GM15510 (cell line): ENCODE measurements around the gene GPC5.

Experiments
- POLR2A ChIP-seq: IDR thresholded peaks from 3 replicates; pipeline ENCODE4 v1.6.1; 2011; ENCODE audit warnings: borderline replicate concordance; ENCODE audit not compliant: insufficient read length; ENCODE audit errors: extremely low read depth

The GPC5 gene

DNA sequence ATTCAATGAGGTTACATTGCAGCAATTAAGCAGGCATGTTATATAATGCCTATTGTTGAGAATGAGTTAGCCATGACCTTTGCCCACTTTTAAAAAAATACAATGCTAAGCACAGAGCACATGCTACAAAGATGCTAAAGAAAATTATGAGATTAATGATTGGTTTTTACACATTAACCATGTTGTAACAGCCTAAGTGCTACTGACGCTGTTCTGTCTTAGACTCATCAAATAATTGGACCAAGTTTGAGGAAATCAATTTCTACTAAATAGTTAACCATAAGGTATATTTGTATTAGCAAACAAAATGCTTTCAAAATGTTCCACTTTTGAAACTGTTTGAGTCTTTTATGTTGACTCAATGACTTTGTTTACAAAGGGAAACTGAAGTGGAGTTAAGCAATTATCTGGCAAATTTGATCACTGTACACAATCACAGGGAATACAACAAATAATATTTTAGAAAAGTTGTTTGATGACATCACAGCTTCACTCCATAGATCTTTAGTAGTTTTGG lies 36.6 kb upstream of the GPC5 start:
- TF ChIP-seq POLR2A, result no peak

DNA sequence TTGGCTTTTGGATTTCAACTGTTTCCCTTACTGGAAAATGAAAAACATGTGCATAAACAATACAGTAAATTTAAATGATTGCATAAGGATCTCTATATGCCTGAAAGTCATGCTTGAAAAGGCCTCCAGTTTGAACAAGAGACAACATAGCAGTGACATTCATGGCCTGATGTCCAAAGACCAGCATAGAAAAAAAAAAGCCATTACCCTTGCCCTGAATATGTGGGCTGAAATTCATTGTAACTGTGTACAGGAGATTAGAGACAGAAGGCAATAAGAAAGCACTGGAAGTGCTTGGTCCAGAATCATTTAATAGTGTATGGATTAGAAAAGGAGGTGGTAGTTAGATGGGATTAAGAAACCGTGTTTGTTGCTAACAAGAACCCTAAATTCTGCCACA lies 35.5 kb upstream of the GPC5 start:
- no peak for TF ChIP-seq POLR2A

DNA sequence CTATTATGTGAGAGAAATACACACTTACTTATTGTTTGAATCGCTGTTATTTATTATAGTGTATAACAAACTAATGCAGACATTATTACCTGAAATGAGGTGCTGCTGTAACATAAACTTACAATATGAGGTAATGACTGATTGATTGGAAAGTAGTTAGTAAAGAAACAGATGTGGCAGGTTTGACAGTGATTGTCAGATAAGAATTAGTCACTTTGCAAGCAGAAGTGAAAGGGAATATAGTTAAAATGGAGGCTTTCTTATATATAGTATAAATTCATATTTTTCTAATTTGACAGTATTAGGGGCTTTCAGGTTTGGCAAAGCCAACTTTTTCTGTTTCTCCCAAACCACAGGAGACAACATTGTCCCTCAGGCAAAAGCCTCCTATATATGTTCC lies 30.3 kb upstream of the GPC5 start:
- TF ChIP-seq POLR2A, result no peak

DNA sequence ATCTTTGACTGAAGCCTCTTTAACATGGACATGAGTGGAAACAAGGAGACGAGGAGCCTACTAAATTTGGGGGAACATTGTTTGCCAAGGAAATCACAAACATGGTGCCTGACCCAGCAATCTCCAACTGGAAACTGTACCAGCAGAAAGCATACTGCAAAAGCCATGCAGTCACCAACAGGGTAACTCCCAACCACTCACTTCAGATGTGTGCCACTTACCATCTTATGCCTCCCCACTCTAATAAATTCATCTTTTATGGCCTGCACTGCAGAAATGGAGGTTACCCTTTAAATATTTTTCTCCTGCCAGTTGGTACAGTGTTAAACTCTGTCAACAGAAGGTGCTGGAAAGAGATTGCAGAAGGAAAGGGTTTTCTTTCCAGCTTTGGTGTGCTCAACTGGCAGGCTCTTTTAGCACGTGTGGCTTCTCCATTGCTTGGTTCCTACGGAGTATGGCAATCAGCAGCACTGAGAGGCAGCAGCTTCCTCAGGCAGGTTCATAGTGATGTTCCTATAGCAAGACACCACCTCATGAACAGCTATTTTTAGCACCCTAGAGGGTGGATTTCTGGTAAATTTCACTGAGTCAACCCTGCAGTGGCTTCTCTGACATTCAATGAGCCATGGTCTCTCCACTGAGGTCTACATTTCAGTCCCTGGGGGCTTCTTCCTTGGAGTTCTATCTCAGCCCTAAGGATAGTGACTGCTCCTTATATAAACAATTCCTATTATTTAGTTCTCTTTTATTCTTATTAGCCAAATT lies 29.6 kb upstream of the GPC5 start:
- TF ChIP-seq POLR2A, result no peak

DNA sequence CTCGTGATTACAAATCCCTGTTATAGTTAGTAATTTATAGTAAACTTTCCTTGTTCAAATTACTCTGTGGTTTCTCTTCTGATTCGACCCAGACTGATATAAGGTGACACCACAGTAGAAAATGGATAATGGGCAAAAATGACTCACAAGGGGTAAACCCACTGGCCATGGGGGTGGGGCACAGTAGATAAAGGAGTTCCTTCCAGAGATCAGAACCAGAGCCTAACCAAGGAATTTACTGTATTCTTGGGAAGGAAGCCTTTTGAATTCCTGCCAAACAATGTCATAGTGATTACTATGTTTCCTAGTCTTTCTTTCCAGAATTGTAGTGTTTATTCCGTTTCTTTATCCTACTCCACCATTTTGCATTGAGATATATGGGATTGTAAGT lies 29.0 kb upstream of the GPC5 start:
- TF ChIP-seq POLR2A, result no peak

DNA sequence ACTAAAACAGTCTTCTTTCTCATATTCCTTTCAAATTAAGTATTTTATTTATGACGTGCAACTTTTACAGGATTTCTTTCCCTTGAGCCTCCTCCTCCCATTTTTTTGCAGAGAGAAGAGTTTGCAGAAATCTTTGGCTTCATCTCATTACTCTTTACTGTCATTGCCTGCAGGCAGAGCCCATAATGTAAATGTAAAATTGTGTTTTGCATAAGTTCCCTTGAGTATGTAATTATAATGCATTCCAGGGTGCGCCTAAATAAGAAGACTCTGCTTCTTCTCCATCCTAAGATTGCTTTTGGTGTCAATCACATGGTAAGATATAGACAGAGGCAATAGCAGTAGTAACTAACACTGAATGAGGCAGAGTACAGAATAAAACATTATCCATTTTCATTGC lies 27.9 kb upstream of the GPC5 start:
- TF ChIP-seq POLR2A, result no peak

DNA sequence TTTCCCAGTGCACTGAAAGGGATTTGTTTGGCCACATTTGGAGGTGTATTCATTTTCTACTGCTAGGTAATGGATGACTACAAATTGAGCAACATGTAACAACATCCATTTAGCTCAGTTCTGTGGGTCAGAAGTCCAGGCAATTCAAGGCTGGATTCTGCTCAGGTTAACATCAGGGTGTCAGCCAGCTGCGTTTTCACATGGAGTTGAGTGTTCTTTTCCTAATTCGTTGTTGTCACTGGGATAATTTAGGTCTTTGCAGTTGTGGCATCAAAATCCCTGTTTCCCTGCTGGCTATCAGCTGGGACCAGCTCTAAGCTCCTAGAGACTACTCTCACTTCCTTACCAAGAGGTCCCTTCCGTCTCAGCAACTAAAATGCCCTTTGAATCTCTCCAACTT lies 25.5 kb upstream of the GPC5 start:
- no peak for TF ChIP-seq POLR2A

DNA sequence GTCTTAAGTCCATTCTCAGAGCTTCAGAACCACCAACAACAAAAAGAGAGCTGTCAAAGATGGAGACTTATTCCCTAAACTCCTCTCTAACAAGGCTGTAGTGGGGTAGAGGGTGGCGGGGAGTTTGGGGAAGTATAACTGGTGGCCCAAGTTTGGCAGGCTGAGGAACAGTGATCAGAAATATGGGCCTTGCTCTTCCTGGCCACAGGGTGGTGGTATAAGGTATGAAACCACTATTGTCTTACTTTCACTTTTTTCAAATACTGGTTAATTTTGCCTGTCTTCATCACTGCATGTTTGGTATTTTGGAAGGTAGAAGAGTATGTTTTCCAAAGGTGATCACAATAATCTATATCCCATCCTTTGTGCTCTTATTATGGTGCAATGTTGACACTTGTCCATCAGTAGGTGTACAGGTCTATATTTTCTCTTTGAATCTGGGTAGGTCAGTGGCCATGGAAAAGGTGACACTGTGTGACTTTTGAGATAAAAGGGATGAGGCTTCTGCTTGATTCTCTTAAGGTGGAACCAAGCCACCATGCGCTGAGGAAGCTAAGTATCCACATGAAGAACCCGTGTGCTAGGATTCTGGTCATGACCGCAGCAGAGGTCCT lies 23.2 kb upstream of the GPC5 start:
- no peak for TF ChIP-seq POLR2A

DNA sequence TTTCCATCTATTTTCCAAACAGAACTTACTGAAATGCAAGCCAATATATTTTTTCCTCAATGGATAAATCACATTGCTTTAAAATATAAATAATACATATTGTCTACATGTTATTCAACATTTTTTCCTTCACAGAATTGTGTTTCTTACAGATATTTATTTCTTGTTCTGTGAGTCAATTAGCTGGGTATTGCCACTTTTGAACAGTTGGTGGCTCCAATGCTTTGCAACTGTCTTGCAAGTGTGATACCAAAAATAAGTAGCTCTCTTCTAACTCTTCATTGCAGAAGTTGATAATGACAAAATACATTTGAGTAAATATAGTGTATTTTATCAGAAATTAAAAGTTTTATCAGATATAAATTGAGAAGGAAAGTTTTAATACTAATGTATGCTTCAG lies 17.1 kb upstream of the GPC5 start:
- no peak for TF ChIP-seq POLR2A

DNA sequence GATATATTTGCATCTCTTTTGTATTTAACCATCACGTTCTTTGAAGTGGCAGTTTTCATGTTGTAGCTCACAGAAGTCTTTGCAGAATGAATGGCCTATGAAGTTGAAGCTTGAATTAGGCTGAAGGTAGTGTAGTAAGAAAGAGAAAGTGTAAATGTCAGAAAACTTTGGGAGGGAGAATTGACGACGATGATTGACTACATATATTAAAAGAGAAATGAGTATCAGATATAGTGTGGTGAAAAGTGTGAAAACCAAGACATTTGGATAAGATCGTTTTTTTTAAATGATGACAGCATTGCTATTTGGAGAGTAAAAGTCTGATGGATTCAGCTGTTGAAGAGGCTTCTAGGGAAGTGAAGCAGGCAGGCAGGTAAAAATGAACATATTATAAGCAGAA lies 14.6 kb upstream of the GPC5 start:
- no peak for TF ChIP-seq POLR2A

DNA sequence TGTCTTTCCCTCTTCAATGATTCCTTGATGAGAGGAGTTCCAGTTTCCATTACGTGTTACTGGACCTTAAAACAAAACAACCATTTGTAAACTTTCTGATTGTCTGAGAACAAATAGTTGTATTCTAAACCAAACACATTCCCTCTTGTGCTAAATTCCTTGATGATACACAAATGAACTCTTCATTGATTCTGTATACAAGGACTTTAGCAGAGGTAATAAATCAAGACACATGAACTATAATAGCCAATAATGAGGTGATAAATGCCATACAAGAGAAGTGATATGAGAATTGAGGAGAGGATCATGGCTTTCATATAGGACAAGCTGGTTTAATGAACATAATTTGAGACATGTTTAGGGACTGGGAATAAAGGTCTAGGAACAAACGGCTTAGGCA lies 13.5 kb upstream of the GPC5 start:
- TF ChIP-seq POLR2A, result no peak

DNA sequence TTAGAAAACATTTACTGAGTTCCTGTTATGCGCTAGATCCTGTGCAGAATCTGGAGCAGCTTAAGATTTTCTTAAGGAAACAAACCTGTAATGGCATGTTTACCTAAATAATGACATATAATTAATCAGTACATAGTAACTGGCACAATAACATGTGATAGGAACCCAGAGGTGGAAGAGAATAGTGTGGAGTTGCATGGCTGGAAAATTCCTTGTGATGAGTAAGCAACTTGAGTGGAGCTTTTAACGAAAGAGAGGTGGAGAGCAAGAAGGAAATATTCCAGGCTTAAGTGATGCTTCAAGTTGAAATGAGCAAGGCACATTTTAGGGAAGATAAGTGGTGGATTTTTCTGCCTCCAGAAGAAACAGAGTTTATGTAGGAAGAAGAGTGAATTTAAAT lies 9.2 kb upstream of the GPC5 start:
- TF ChIP-seq POLR2A, result no peak

DNA sequence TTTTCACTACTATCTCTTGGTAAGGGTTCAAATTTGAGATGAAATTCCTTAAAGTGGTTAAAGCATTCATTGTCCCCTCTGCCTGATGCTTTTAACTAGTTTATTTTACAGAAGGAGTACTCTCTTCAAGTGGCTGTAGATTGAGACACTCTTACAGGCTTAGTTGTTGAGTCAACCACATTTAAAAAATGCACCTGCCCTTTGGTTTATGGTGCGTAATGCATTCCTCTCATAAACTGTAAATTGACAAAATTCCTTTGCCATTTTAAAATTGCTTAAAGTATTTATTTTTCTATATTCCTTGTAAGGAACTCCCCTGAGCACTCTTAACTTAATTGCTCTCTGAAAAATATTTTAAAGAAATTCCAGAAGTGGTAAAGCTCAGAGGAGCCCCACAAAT lies 826 bp upstream of the GPC5 start:
- no peak for TF ChIP-seq POLR2A

DNA sequence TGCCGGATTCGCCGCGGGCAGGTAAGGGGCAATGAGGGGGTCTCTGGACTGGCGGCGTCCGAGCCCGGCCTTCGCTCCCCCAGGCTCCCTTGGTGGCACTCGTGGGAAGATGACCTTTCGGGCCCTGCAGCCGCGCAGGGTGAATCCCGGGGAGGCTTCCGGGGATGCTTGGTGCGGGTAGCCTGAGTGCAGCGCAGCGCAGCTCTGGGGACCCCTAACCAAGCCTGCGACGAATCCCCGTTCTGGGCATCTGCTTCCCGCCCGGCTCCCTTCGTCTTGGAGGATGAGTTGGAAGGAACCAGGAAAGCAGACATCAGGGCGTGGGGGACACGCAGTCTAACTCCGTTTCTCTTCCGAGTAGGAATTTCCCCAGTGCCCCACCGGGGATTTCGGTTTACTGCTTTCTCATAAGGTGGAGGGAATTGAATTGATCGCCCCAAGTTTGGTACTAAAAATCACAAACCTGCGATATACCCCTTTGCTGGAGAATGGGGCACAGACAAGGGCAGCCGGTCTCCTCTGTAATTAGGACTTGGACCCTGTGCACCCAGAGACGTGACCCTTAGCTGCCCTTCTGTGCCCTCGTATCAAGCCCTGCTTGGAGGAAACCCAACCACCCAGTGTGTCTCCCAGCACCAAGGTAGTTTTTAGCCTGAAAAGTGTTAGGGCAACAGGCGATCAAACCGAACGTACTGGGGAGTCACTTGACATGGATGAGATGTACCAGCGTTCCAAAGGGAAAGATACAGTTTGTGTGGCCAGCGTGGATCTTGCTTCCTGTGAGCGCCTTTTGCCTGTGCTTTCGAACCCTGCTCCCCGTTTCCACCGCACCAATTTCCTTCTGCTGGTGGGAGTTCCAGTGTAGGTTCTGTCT lies 1.0 kb downstream of the GPC5 start:
- no peak for TF ChIP-seq POLR2A

DNA sequence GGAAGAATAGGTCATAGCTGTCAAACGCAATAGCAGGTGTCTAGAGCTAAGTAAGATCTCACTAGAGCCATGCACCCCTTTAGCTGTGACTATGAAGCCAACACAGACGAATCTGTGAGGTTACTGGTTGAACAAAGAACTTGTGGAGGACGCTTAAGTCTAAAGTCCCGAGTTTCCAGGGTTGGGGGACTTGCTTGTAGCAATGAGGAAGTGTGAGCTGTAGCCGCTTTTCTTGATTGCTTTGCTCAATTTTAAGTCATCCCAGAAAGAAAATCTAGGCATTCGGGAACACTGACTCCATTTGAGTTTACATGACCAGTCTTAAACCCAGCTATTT lies 1.6 kb downstream of the GPC5 start:
- TF ChIP-seq POLR2A, result no peak
